Measurements from ENCODE around the gene BCAT1.

The BCAT1 gene

GRCh38 chr12:24982250-24982649 is 33.3 kb upstream of the BCAT1 start:
- Histone ChIP-seq H3K27ac (ENCODE audit: poor library complexity, severe bottlenecking) (no peak overlapping the region), H3K9me3 (ENCODE audit: severe bottlenecking) (no peaks in the 10 kb centered on the region), H3K4me1 (ENCODE audit: insufficient read depth, poor library complexity, severe bottlenecking) (no peaks in the 10 kb centered on the region), H3K27me3 (ENCODE audit: insufficient read depth, poor library complexity, severe bottlenecking) (no peaks in the 10 kb centered on the region), H3K36me3 (ENCODE audit: low read depth) (no peaks in the 10 kb centered on the region), H3K4me3 (ENCODE audit: severe bottlenecking) (no peak overlapping the region)
- ATAC-seq (ENCODE audit: low read depth) = no peak
- no peak for DNase-seq (ENCODE audit: low spot score)
- TF ChIP-seq CTCF (IDR thresholded peaks at IDR 0.05; ENCODE audit: poor library complexity, severe bottlenecking) = no peak

GRCh38 chr12:24979976-24980730 is 31.3 kb upstream of the BCAT1 start:
- Histone ChIP-seq H3K36me3 (ENCODE audit: low read depth) (no peaks in the 10 kb centered on the region), H3K4me1 (ENCODE audit: insufficient read depth, poor library complexity, severe bottlenecking) (no peaks in the 10 kb centered on the region), H3K4me3 (ENCODE audit: severe bottlenecking) (no peak overlapping the region), H3K9me3 (ENCODE audit: severe bottlenecking) (no peaks in the 10 kb centered on the region), H3K27me3 (ENCODE audit: insufficient read depth, poor library complexity, severe bottlenecking) (no peaks in the 10 kb centered on the region), H3K27ac (ENCODE audit: poor library complexity, severe bottlenecking) (no peak overlapping the region)
- no peak for TF ChIP-seq CTCF (IDR thresholded peaks at IDR 0.05; ENCODE audit: poor library complexity, severe bottlenecking)
- no peak for DNase-seq (ENCODE audit: low spot score)
- no peak for ATAC-seq (ENCODE audit: low read depth)

- Histone ChIP-seq H3K27ac (ENCODE audit: poor library complexity, severe bottlenecking) (no peak overlapping the region), H3K4me1 (ENCODE audit: insufficient read depth, poor library complexity, severe bottlenecking) (no peaks in the 10 kb centered on the region), H3K36me3 (ENCODE audit: low read depth) (no peaks in the 10 kb centered on the region), H3K27me3 (ENCODE audit: insufficient read depth, poor library complexity, severe bottlenecking) (no peaks in the 10 kb centered on the region), H3K4me3 (ENCODE audit: severe bottlenecking) (no peak overlapping the region), H3K9me3 (ENCODE audit: severe bottlenecking) (no peaks in the 10 kb centered on the region)
- TF ChIP-seq CTCF (IDR thresholded peaks at IDR 0.05; ENCODE audit: poor library complexity, severe bottlenecking) = no peak
- no peak for DNase-seq (ENCODE audit: low spot score)
- ATAC-seq (ENCODE audit: low read depth) = no peak
Measured at GRCh38 chr12:24979329-24979728, 30.4 kb upstream of the BCAT1 start.

- no peak overlapping the region for H3K4me3 ChIP-seq (ENCODE audit: severe bottlenecking)
Measured at GRCh38 chr12:24977711-24978110, 28.8 kb upstream of the BCAT1 start.

More at GRCh38 chr12:24977711-24978110, 28.8 kb upstream of the BCAT1 start:
- no peaks in the 10 kb centered on the region for H3K27me3 ChIP-seq (ENCODE audit: insufficient read depth, poor library complexity, severe bottlenecking)
- no peak overlapping the region for H3K27ac ChIP-seq (ENCODE audit: poor library complexity, severe bottlenecking)
- DNase-seq (ENCODE audit: low spot score) (no peak), ATAC-seq (ENCODE audit: low read depth) (no peak)
- no peaks in the 10 kb centered on the region for H3K9me3 ChIP-seq (ENCODE audit: severe bottlenecking)
- H3K4me1 ChIP-seq (ENCODE audit: insufficient read depth, poor library complexity, severe bottlenecking) = no peaks in the 10 kb centered on the region
- no peaks in the 10 kb centered on the region for H3K36me3 ChIP-seq (ENCODE audit: low read depth)
- no peak for TF ChIP-seq CTCF (IDR thresholded peaks at IDR 0.05; ENCODE audit: poor library complexity, severe bottlenecking)

Data from RWPE2 (cell line).